Sigmoid colon (tissue), 7 donors: Measurements from ENCODE around the gene CCDC47. TPM values are rescaled to one million over a fixed set of nuclear protein-coding genes. Genes with fewer than 3 reads are reported as not detected.

ENCODE experiments used
- DNase-seq: peaks from one replicate; pipeline ENCODE4 v3.0.0-alpha.2; 2019
- H3K27ac ChIP-seq, 4 donors: fragments of 200-600 bp; sonication (generic); one replicate each; pipeline ENCODE4 v1.5.1; 2016 to 2019; ENCODE audit warnings: mild to moderate bottlenecking in 1 of 4
- H3K27me3 ChIP-seq, 3 donors: fragments of 200-600 bp; sonication (generic); one replicate each; pipeline ENCODE4 v1.5.1; 2019; ENCODE audit warnings: mild to moderate bottlenecking in 1 of 3
- H3K36me3 ChIP-seq, 4 donors: fragments of 200-600 bp; sonication (generic); one replicate each; pipeline ENCODE4 v1.5.1; 2016 to 2019
- H3K4me1 ChIP-seq, 4 donors: fragments of 200-600 bp; sonication (generic); one replicate each; pipeline ENCODE4 v1.5.1; 2017 to 2019
- H3K4me3 ChIP-seq, 4 donors: fragments of 200-600 bp; sonication (generic); one replicate each; pipeline ENCODE4 v1.5.1; 2017 to 2019; ENCODE audit warnings: mild to moderate bottlenecking in 2 of 4, moderate library complexity in 1 of 4
- H3K9me3 ChIP-seq, 4 donors: fragments of 200-600 bp in 3 of 4; sonication (generic) in 3 of 4; one replicate each; pipeline versions ENCODE4 v1.5.1 to v1.6.1; 2013 to 2019
- CTCF ChIP-seq, 4 experiments: fragments of 450-650 bp in 3 of 4; fragments of 200-600 bp in 1 of 4; IDR thresholded peaks; one replicate each; pipeline ENCODE4 v1.5.1; 2016 to 2019; ENCODE audit warnings: antibody characterized with exemption in 4 of 4, mild to moderate bottlenecking in 3 of 4, moderate library complexity in 2 of 4
- EP300 ChIP-seq, 4 donors: sonication (generic); formaldehyde crosslinking; IDR thresholded peaks; one replicate each; pipeline ENCODE4 v1.6.1; 2017; ENCODE audit warnings: antibody characterized with exemption in 4 of 4
- POLR2A ChIP-seq, 2 donors: fragments of 450-650 bp; IDR thresholded peaks; one replicate each; pipeline ENCODE4 v1.6.1; 2016; ENCODE audit warnings: antibody characterized with exemption in 2 of 2, mild to moderate bottlenecking in 2 of 2, moderate library complexity in 2 of 2
- POLR2AphosphoS5 ChIP-seq, 4 donors: sonication (generic); formaldehyde crosslinking; IDR thresholded peaks; one replicate each; pipeline ENCODE4 v1.6.1; 2017; ENCODE audit warnings: antibody characterized with exemption in 4 of 4
- WGBS, 2 donors: extraction: QIAGEN DNeasy Blood & Tissue Kit; methylation state at CpG; one replicate each; pipeline ENCODE4 v1.1.7; 2013; 5-methylcytosine and 5-hydroxymethylcytosine counted together
- intact Hi-C: fragments of 100-400 bp; cut with DNase I; formaldehyde crosslinking; loops from one replicate; pipeline ENCODE4 v1.15.1; 2023
- polyA plus RNA-seq, 3 donors: library from polyadenylated mRNA; stranded (reverse); fragments of 200-250 nt; gene quantifications; one replicate each; pipeline ENCODE4 v1.2.3, GENCODE V29; 2013
- total RNA-seq, 4 donors: library from RNA; depleted of rRNA; stranded (reverse); fragments of >200 nt; gene quantifications; one replicate each; pipeline ENCODE4 v1.1.0, GENCODE V29; 2016
- donor health status: healthy with polysubstance abuse.
- donor health status: Bipolar disorder and iron deficiency.
- donor health status: healthy.

Gene CCDC47
- total and polyA plus RNA-seq, 7 donors: 12.0 to 65.4 (median 39.9) TPM

- intact Hi-C loops: loop anchor here (5.0 kb wide), 1 partner anchor 42 kb away; the partner anchor contains the start of gene STRADA
- peak overlapping the region; percentile 70 to 75 (median 72) for H3K27ac ChIP-seq
- peak overlapping the region; percentile 26 to 76 (median 56) for H3K4me3 ChIP-seq
- H3K36me3 ChIP-seq: peaks cover 3 to 31% (median 9%) of the 10 kb centered on the region in 4 donors
- whole genome bisulfite sequencing, 2 donors: 7 to 33% methylated on average over 88 of the region's 88 CpGs
- no peaks in the 10 kb centered on the region for H3K9me3 ChIP-seq
- no peaks in the 10 kb centered on the region for H3K27me3 ChIP-seq
- peak in 1 of 4 experiments; percentile 10 for TF ChIP-seq CTCF (IDR thresholded peaks at IDR 0.05)
- TF ChIP-seq POLR2AphosphoS5 (IDR thresholded peaks at IDR 0.05): peak; percentile 10 to 60 (median 54)
- no peak for TF ChIP-seq EP300 (IDR thresholded peaks at IDR 0.05)
- peaks cover 0 to 45% (median 38%) of the 10 kb centered on the region in 4 donors for H3K4me1 ChIP-seq
- peak; percentile 83 for DNase-seq
Observed at GRCh38 chr17:63700528-63701455, 72.6 kb downstream of the CCDC47 start.

- Histone ChIP-seq H3K9me3 (no peaks in the 10 kb centered on the region), H3K4me3 (peak within 1 kb of the TSS; percentile 40 to 76 (median 56)), H3K4me1 (peaks cover 0 to 45% (median 38%) of the 10 kb centered on the region in 4 donors), H3K27me3 (no peaks in the 10 kb centered on the region), H3K36me3 (peaks cover 0 to 22% (median 5%) of the 10 kb centered on the region in 4 donors), H3K27ac (peak within 1 kb of the TSS; percentile 70 to 75 (median 72))
- peak; percentile 76 for DNase-seq
- intact Hi-C loops: loop anchor here (5.0 kb wide), 2 partner anchors 42 to 78 kb away; partner anchors contain the start of genes MAP3K3 and STRADA
- 1% methylated on average over 133 of the region's 133 CpGs for WGBS, 2 donors
- TF ChIP-seq EP300 (IDR thresholded peaks at IDR 0.05) (no peak), CTCF (IDR thresholded peaks at IDR 0.05) (no peak), POLR2AphosphoS5 (IDR thresholded peaks at IDR 0.05) (no peak)
Observed at GRCh38 chr17:63699638-63700527, 73.5 kb downstream of the CCDC47 start, which contains the start of gene LIMD2. LIMD2 (minus strand) TSS chr17:63700125; CDS start chr17:63699298, 827 bp downstream.

- Histone ChIP-seq H3K9me3 (no peaks in the 10 kb centered on the region), H3K27me3 (no peaks in the 10 kb centered on the region), H3K27ac (peak overlapping the region; percentile 65 to 75 (median 70)), H3K4me1 (peaks cover 0 to 51% (median 42%) of the 10 kb centered on the region in 4 donors), H3K36me3 (peaks cover 0 to 20% (median 8%) of the 10 kb centered on the region in 4 donors), H3K4me3 (peak overlapping the region; percentile 19 to 76 (median 56))
- 3 to 5% methylated on average over 45 of the region's 45 CpGs for WGBS, 2 donors
- TF ChIP-seq POLR2A (IDR thresholded peaks at IDR 0.05): no peak
- TF ChIP-seq EP300 (IDR thresholded peaks at IDR 0.05): no peak
- TF ChIP-seq POLR2AphosphoS5 (IDR thresholded peaks at IDR 0.05): no peak
- no peak for TF ChIP-seq CTCF (IDR thresholded peaks at IDR 0.05)
- DNase-seq: peak; percentile 78
- intact Hi-C loops: loop anchor here (5.0 kb wide), 1 partner anchor 77 kb away; the partner anchor contains the start of gene MAP3K3
Observed at GRCh38 chr17:63698886-63699637, 74.3 kb downstream of the CCDC47 start.
